Mesenteric fat pad (tissue), 1 donor: ENCODE results near the gene SPARC. TPM values are rescaled to one million over a fixed set of nuclear protein-coding genes. Genes with fewer than 3 reads are reported as not detected.

Experiments
- DNase-seq: peaks from one replicate; pipeline ENCODE4 v3.0.0-alpha.2; 2020; ENCODE audit warnings: low spot score
- total RNA-seq: library from RNA; stranded (reverse); fragmentation: NEBNext Ultra II Directional; extraction: Animal tissue kit (Norgen Biotek cat#: 25700); gene quantifications from one replicate; pipeline ENCODE4 v1.2.1, GENCODE V29; 2021
- donor health status: DM: yes; HTN: yes; CAD: no.

Gene SPARC
- total RNA-seq, 1 donor from 2014 or later, result 1,881 TPM

DNA sequence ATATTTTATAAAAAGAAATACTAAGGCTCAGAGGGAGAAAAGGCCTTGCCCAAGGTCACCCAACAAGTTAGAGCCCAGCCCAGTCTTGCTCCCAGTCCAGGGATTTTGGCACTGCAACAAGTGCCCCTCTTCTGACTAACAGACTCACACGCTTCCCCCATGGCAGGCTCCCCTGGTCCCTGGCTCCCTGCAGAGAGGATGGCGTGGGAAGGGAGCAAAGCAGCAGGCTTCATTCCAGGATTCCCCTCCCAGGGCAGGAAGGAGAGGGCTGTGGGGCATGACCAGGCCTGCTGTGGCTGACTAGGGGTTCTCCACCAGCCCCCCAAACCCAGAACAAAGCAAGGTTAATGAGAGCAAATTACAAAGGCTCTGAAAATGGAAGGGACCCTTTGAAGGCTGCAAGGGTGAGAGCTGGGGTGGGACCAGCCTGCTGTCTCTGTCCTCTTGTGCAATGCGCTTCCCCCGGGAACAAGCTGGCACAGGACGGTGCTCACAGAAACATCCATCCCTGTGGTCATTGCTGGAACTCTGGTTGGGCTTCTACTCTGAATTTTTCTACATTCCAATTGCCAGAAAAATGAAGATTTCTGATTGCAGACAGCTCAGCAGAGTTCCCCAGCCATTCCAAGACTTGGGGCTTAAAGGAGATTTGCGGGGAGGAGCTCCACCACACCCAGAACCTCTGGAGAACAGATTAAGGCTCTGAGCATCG is 58.4 kb downstream of the SPARC start:
- peak; percentile 83 for DNase-seq

GRCh38 chr5:151627650-151628049 is 59.1 kb downstream of the SPARC start:
- peak; percentile 6 for DNase-seq

- DNase-seq, result no peak
Observed at GRCh38 chr5:151625285-151625684, 61.4 kb downstream of the SPARC start.

GRCh38 chr5:151624476-151624875 is 62.2 kb downstream of the SPARC start:
- no peak for DNase-seq

DNA sequence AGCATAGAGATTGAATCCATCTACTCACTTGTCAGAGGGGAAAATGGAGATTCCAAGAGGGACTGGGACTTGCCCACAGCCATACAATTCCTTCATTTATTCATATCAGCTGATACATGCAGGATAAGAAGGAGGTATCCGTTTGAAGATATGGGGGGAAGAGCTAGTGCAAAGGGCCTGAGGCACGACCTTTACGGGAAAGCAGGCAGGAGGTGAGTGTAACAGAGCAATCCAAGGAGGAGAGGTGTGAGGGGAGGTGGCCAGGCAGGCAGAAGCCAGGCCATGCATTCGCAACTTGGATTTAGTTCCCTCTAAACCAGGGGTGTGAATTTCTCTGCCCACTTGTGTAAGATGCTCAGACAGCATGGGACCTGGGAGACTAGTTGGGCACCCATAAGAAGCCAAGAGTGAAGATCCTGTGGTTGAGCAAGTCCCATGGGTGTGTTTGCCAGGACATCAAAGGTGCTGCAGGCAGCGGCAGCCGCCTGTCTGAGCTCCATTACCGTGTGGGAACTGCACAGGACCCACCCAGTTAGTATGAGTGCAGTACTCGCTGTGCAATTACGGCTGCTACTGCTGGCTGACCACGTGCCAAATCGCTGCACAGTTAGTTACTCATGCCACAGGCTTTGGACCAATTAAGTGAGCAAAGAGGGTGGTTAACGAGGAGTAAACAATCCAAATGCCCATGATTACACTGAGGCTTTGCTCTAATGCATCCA is 64.2 kb downstream of the SPARC start:
- peak; percentile 35 for DNase-seq

GRCh38 chr5:151620461-151620840 is 66.3 kb downstream of the SPARC start:
- DNase-seq, result peak; percentile 73

DNA sequence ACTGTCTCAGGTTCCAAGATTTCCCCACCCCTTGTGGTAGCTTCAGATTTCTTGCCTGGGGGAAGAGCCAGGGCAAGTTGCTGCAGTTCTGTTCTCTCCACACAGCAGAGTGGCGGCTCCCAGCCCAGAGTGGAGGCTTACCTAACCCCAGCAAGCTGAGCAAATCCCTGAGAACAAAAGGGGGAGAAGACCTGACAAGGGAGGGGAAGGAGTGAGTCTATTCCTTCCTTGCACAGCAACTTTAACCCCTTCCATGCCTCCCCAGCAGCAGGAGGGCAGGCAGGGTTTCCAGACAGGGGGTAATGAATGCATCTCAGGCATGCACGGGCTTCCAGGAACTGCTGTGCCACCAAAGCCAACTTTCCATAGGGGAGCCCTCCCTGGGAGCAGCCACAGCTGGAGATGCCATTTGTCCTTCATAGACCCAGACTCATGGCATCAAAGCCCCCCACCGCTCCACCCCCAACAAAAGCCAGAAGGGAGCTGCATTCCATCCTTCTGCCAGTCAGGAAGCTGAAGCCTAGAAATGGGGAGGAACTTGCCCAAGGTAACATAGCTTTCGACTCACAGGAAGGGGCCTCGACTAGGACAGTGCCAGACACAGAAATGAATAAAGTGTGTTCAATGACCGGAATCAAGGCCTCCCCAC is 66.8 kb downstream of the SPARC start:
- DNase-seq, result peak; percentile 69

- peak; percentile 18 for DNase-seq
Observed at GRCh38 chr5:151618907-151619306, 67.8 kb downstream of the SPARC start.

DNA sequence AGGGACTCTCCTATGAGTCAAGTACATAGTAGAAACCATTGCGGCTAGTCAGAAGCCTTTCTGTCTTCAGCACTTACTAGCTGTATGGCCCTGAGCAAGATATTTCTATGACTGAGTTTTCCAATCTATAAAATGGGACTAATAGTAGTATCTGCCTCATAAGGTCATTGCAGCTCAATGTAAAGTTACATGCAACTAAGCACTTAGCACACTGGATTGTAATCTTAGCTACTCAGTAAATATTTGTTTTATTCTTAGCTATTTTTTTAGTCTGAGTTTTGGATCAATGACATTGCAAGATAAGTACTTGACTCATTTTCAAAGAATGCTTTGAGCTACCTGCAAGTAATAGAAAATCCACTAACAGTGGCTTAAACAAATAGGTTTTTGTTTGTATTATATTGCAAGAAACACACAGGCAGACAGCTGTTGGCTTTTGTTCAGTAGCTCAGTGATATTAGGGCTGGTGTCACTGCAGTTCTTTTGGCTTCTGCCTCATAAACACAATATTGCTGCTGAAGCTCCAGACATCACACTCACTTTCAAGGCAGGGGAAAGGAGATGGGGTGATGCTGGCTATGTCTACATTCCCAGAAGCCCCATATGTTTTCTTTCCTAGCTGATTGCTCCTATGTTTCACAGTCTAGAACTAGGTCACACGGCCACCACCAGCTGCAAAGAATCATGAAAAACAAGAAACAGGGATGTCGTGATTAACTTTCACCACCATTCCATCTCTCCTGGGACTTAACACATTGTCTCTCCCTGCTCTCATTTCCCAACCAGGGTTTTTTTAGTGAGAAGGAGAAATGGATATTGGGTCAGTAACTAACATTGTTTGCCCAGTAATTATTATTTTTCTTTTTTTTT is 68.6 kb downstream of the SPARC start:
- no peak for DNase-seq

- no peak for DNase-seq
Observed at GRCh38 chr5:151617383-151617840, 69.3 kb downstream of the SPARC start.

GRCh38 chr5:151615431-151615830 is 71.3 kb downstream of the SPARC start:
- no peak for DNase-seq

DNA sequence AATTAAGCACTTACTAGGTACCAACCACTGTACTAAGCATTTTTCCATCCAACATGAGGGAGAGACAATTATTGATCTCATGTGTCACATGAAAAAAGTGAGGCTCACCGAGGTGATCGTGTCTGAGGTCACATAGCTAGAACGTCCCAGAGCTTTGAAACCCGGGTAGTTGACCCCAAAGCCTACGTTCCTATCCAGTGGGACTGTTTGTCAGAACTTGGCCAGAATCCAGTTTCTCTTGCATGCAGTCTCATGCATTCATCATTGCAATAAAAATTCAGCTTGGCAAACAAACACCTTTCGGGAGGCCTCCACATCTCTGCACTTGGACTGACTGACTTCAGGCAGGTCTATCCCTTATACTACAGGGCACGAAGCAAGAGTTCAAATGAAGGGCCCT is 72.2 kb downstream of the SPARC start:
- no peak for DNase-seq

DNA sequence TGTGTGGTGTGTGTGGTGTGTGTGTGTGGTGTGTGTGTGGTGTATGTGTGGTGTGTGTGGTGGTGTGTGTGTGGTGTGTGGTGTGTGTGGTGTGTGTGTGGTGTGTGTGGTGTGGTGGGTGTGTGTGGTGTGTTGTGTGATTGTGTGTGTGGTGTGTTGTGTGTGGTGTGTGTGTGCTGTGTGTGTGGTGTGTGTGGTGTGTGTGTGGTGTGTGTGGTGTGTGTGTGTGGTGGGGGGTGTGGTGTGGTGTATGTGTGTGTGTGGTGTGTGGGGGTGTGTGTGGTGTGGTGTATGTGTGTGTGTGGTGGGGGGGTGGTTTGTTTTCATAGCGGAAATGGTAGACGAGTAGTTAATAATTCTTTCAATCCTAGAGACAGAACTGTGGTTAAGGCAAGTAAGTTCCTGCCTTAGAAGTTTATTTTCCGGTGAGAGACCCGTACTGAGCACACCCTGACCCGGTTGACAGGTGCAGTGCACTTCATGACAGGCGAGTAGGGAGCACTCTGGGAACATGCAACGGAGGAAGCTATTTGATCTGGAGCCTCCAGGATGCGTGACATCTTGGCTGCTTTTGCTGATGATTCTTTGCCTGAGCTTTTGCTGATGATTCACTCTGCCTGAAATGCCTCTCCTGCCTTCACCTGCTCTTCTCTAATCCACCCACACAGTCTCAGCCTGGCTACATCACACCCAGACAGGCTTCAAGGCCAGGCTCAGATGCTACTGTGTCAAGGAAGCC is 73.9 kb downstream of the SPARC start:
- no peak for DNase-seq

DNA sequence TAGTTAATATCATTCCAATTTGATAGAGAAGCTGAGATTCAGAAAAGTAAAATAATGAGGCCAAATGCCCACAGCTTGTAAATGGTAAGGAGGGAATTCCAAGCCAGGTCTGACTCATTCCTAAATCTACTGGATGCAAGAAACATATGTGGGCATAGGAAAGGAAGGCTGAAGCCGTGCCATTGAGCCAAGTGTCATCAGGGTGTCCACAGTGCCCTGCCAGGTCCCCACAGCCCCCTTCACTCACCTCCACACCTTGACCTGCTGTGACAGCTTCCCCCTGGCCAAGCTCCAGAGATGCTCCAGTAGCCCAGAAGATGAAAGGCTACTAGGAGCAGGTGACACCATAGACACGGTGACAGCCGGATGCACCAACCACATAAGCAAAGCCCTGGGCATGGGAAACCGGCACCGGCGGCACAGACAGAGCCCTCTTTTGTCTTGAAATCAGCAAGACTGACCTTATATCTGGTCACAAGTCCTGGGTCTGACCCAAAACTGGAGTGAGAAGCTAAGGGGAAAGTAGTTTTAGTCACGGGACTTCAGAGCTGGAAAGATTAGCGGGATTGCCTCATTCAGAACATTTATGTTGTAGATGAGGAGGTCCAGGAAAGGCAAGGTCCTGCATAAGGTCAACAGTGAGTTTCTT is 75.5 kb downstream of the SPARC start:
- DNase-seq, result no peak

Other genes starting within 250 kb of the SPARC start
- gene SLC36A1, start 239.3 kb downstream of the SPARC start, total RNA-seq, result 23.3 TPM
- gene FAT2, start 95.6 kb downstream of the SPARC start, total RNA-seq, result 0.51 TPM
- gene ATOX1, start 71.7 kb upstream of the SPARC start, total RNA-seq, result 99.2 TPM
- gene G3BP1, start 85.0 kb upstream of the SPARC start, total RNA-seq, result 186 TPM
- not detected for gene GLRA1, start 237.9 kb upstream of the SPARC start, total RNA-seq